Measurements from ENCODE around the gene BHMT2. TPM values are rescaled to one million over a fixed set of nuclear protein-coding genes. Genes with fewer than 3 reads are reported as not detected.

The BHMT2 gene, protein sequence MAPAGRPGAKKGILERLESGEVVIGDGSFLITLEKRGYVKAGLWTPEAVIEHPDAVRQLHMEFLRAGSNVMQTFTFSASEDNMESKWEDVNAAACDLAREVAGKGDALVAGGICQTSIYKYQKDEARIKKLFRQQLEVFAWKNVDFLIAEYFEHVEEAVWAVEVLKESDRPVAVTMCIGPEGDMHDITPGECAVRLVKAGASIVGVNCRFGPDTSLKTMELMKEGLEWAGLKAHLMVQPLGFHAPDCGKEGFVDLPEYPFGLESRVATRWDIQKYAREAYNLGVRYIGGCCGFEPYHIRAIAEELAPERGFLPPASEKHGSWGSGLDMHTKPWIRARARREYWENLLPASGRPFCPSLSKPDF
- total RNA-seq (2021): not detected in 2 replicates
- long read RNA-seq: 0 reads

DNA sequence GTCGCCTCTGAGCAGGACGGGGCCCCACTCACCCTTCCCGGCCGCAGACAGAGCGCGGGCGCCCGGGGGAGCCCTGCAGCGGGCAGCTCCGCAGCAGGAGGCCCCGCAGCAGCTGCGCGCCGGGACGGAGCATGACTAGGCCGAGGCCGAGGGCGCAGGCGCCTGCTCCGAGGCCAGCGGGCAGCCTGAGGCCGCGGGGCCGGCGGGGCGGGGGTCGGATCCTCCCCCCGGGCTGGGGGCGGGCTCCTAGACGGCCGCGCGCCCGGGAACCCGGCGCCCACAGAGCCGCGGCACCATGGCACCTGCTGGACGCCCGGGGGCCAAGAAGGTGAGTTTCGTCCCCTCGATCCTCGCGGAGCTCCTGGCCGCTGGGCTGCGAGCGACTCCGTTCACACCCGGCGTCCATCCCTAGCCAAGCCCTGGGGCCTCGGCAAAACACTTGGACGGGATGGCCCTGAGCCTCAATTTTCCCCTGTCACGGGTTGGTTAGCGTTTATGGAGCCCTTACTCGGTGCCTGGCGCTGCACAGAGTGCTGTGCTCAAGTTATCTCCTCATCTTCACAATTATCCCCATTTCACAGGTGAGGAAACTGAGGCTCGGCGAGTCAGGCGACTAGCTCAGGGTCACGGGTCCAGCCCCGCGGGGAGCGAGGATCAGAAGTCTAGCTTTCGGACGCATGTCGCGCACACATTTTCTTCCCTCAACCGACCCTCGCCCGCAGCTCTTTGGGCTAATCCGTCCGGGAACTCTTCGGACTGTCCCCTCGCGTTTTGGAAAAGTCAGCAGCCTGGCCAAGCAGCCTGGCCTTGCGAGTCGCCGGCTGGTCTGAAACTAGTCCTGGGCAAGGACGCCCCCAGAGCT lies at the start of gene BHMT2, which contains the start of gene DMGDH:
Gene BHMT2 (plus strand): TSS at position 280 of the 862 bp plus-strand sequence. CDS start 16 bp downstream, at position 296.
Gene DMGDH (minus strand): TSS at position 187 of the 862 bp plus-strand sequence. CDS start 54 bp downstream, at position 133.
- no peak within 1 kb of the TSS for H3K4me2 ChIP-seq (ENCODE audit: insufficient read depth, insufficient read length, low read length)
- WGBS (ENCODE audit: extremely low coverage, insufficient read length, low lambda C conversion rate): no CpG with 5 or more reads among the region's 79 CpGs

More for the DNA sequence above, at the start of gene BHMT2, which contains the start of gene DMGDH:
- H2BK5ac ChIP-seq (ENCODE audit: insufficient read length, low read length): no peak within 1 kb of the TSS
- no peak within 1 kb of the TSS for H4K91ac ChIP-seq (ENCODE audit: insufficient read length, low read depth, low read length)
- H3K23ac ChIP-seq (ENCODE audit: insufficient read length, low read depth, low read length): no peak within 1 kb of the TSS
- TF ChIP-seq, protein P1, sequence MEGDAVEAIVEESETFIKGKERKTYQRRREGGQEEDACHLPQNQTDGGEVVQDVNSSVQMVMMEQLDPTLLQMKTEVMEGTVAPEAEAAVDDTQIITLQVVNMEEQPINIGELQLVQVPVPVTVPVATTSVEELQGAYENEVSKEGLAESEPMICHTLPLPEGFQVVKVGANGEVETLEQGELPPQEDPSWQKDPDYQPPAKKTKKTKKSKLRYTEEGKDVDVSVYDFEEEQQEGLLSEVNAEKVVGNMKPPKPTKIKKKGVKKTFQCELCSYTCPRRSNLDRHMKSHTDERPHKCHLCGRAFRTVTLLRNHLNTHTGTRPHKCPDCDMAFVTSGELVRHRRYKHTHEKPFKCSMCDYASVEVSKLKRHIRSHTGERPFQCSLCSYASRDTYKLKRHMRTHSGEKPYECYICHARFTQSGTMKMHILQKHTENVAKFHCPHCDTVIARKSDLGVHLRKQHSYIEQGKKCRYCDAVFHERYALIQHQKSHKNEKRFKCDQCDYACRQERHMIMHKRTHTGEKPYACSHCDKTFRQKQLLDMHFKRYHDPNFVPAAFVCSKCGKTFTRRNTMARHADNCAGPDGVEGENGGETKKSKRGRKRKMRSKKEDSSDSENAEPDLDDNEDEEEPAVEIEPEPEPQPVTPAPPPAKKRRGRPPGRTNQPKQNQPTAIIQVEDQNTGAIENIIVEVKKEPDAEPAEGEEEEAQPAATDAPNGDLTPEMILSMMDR (conservative IDR thresholded peaks at IDR 0.05): no peak
- H3T11ph ChIP-seq (ENCODE audit: low read length): no peak within 1 kb of the TSS
- no peaks in the 10 kb centered on the region for H4K20me1 ChIP-seq (ENCODE audit: control insufficient read depth, insufficient read depth, insufficient read length)
- no peaks in the 10 kb centered on the region for H3K79me2 ChIP-seq (ENCODE audit: insufficient read depth, low read length)
- H3K27me3 ChIP-seq (ENCODE audit: insufficient read depth, low read length): no peaks in the 10 kb centered on the region
- H2BK20ac ChIP-seq (ENCODE audit: low read depth, low read length, poor library complexity, severe bottlenecking): no peak within 1 kb of the TSS
- H3K79me1 ChIP-seq (ENCODE audit: insufficient read depth, low read depth, low read length, poor library complexity, severe bottlenecking): no peaks in the 10 kb centered on the region
- H3K9ac ChIP-seq (ENCODE audit: extremely low read depth, insufficient read length, low read length): no peak within 1 kb of the TSS
- peaks cover 3% of the 10 kb centered on the region; the same call in 1 of the 2 replicates for H3K27me3 Mint-ChIP-seq (ENCODE audit: low read depth)
- H2BK15ac ChIP-seq (ENCODE audit: low read depth, low read length): no peak within 1 kb of the TSS
- no peak within 1 kb of the TSS for H3K4me3 Mint-ChIP-seq
- H3K56ac ChIP-seq (ENCODE audit: insufficient read length, low read depth, low read length): no peak within 1 kb of the TSS
- no peak within 1 kb of the TSS for H3K27ac Mint-ChIP-seq
- H3K4ac ChIP-seq (ENCODE audit: low read depth, low read length): no peak within 1 kb of the TSS
- peaks cover 0 to 7% of the 10 kb centered on the region in 2 experiments; a peak in 1 of 4 replicates for H3K4me1 Mint-ChIP-seq
- H3K4me1 ChIP-seq (ENCODE audit: insufficient read depth, low read length): no peaks in the 10 kb centered on the region
- no peak within 1 kb of the TSS for H2AFZ ChIP-seq (ENCODE audit: low read length)
- peak; percentile 37 for DNase-seq
- no peak within 1 kb of the TSS for H2BK12ac ChIP-seq (ENCODE audit: insufficient read length, low read depth, low read length)
- H3K27ac ChIP-seq (ENCODE audit: insufficient read length, low read depth, low read length): no peak within 1 kb of the TSS
- H3K23me2 ChIP-seq (ENCODE audit: insufficient read length, low read depth, low read length, poor library complexity, severe bottlenecking): no peaks in the 10 kb centered on the region
- H2AK5ac ChIP-seq (ENCODE audit: insufficient read length, low read length): no peak within 1 kb of the TSS
- peaks cover 0 to 4% (median 4%) of the 10 kb centered on the region in 3 experiments; a peak in 2 of 7 replicates for H3K36me3 Mint-ChIP-seq (ENCODE audit: insufficient read depth in 1 of 3, low read depth in 3 of 3)
- no peaks in the 10 kb centered on the region for H3K9me3 ChIP-seq (ENCODE audit: control insufficient read depth, low read depth, low read length)
- no peak within 1 kb of the TSS for H4K5ac ChIP-seq (ENCODE audit: insufficient read length, low read depth, low read length)
- no peak within 1 kb of the TSS for H3K18ac ChIP-seq (ENCODE audit: insufficient read length, low read depth, low read length)
- no peak within 1 kb of the TSS for H2BK120ac ChIP-seq (ENCODE audit: low read depth, low read length, poor library complexity, severe bottlenecking)
- no peak within 1 kb of the TSS for H4K8ac ChIP-seq (replicated peaks; ENCODE audit: insufficient read length, low read depth, low read length)
- peaks cover 0 to 10% of the 10 kb centered on the region in 2 experiments; a peak in 3 of 5 replicates for H3K9me3 Mint-ChIP-seq
- no peak within 1 kb of the TSS for H3K14ac ChIP-seq (ENCODE audit: insufficient read depth, low read length)

Measured in H9 (cell line).